ENCODE results near the gene YTHDF1.
"Not testable (repeated sequence)": the region's sequence is repeated elsewhere in the genome, so short reads cannot be mapped to it uniquely, and the experiment has no call there.

The YTHDF1 gene

GRCh38 chr20:63167026-63167917 lies 48.7 kb downstream of the YTHDF1 start:
- no peak for DNase-seq

GRCh38 chr20:63166193-63167020 lies 49.5 kb downstream of the YTHDF1 start:
- DNase-seq, result no peak

- DNase-seq, result no peak
These were observed 50.4 kb downstream of the YTHDF1 start for GRCh38 chr20:63165356-63166192.

- no peak for DNase-seq
These were observed 51.2 kb downstream of the YTHDF1 start for GRCh38 chr20:63164484-63165355.

- DNase-seq, result no peak
These were observed 52.1 kb downstream of the YTHDF1 start for GRCh38 chr20:63163596-63164483.

- no peak for DNase-seq
These were observed 52.8 kb downstream of the YTHDF1 start for GRCh38 chr20:63163171-63163570.

- no peak for DNase-seq
These were observed 53.6 kb downstream of the YTHDF1 start for GRCh38 chr20:63162206-63162795.

- no peak for DNase-seq
These were observed 54.7 kb downstream of the YTHDF1 start for GRCh38 chr20:63161176-63161651.

GRCh38 chr20:63160641-63161175 lies 55.2 kb downstream of the YTHDF1 start:
- no peak for DNase-seq

GRCh38 chr20:63159826-63160640 lies 55.9 kb downstream of the YTHDF1 start:
- no peak for DNase-seq

GRCh38 chr20:63159251-63159650 lies 56.7 kb downstream of the YTHDF1 start:
- DNase-seq, result not testable (repeated sequence)

GRCh38 chr20:63158845-63159244 lies 57.1 kb downstream of the YTHDF1 start:
- no peak for DNase-seq

- DNase-seq, result no peak
These were observed 57.6 kb downstream of the YTHDF1 start for GRCh38 chr20:63158352-63158751.

- DNase-seq, result not testable (repeated sequence)
These were observed 58.5 kb downstream of the YTHDF1 start for GRCh38 chr20:63157431-63157830.

GRCh38 chr20:63156221-63156671 lies 59.7 kb downstream of the YTHDF1 start:
- no peak for DNase-seq

- DNase-seq, result no peak
These were observed 60.4 kb downstream of the YTHDF1 start for GRCh38 chr20:63155266-63156165.

- no peak for DNase-seq
These were observed 61.5 kb downstream of the YTHDF1 start for GRCh38 chr20:63154395-63154794.

Measured in CD4-positive, alpha-beta T cell treated with Interleukin-17A for 1 hour (primary cell).